ENCODE results near the gene C5orf22. TPM values are rescaled to one million over a fixed set of nuclear protein-coding genes. Genes with fewer than 3 reads are reported as not detected.

C5orf22 gene
- total and polyA plus RNA-seq, 10 of the 15 experiments (the other 5 are each of a cell fraction or from before 2014, with no cell fraction given) = 10.5 to 35.5 (median 24.0) TPM

GRCh38 chr5:31531888-31532547 is at the start of gene C5orf22, which contains the start of gene DROSHA (continued):
- TF ChIP-seq ZBTB11 (CRISPR knock-in tag; IDR thresholded peaks at IDR 0.05) (no peak), GATAD2B (conservative IDR thresholded peaks at IDR 0.05; ENCODE audit: low read depth) (no peak; the same call in none of the 2 replicates), RBBP5 (conservative IDR thresholded peaks at IDR 0.05) (0 out of 2 replicates have a peak, but pooled peaks have one; percentile 18), MTA2 (IDR thresholded peaks at IDR 0.05; ENCODE audit: low read depth) (peak; percentile 84), MEF2B (IDR thresholded peaks at IDR 0.05; ENCODE audit: partially characterized antibody, poor library complexity, severe bottlenecking) (no peak), ESRRA (IDR thresholded peaks at IDR 0.05; ENCODE audit: low read length) (no peak), E2F4 (IDR thresholded peaks at IDR 0.05; ENCODE audit: low read depth, low read length) (peak; percentile 63; the same call in 1 of the 2 replicates), NRF1 (conservative IDR thresholded peaks at IDR 0.05; ENCODE audit: low read depth, low read length) (no peak), ZNF207 (IDR thresholded peaks at IDR 0.05; ENCODE audit: borderline replicate concordance) (no peak), RB1 (IDR thresholded peaks at IDR 0.05; ENCODE audit: borderline replicate concordance) (peak; percentile 92), TAF1 (IDR thresholded peaks at IDR 0.05; ENCODE audit: borderline replicate concordance, low read depth, low read length) (peak; percentile 48; the same call in 1 of the 2 replicates), RUNX3 (IDR thresholded peaks at IDR 0.05; ENCODE audit: low read length) (no peak; the same call in 1 of the 2 replicates), SIN3A (IDR thresholded peaks at IDR 0.05; ENCODE audit: low read depth, low read length) (peak; percentile 70), EZH2 (IDR thresholded peaks at IDR 0.05; ENCODE audit: borderline replicate concordance, control insufficient read depth, low read depth, low read length) (no peak), ELK1 (IDR thresholded peaks at IDR 0.05; ENCODE audit: low read depth, low read length) (no peak), MTA3 (IDR thresholded peaks at IDR 0.05; ENCODE audit: borderline replicate concordance, low read length) (no peak), POLR2A (IDR thresholded peaks at IDR 0.05; ENCODE audit: low read depth, low read length) (peak; percentile 74), HDGF (IDR thresholded peaks at IDR 0.05) (no peak), TCF3 (IDR thresholded peaks at IDR 0.05; ENCODE audit: borderline replicate concordance, insufficient read depth, low read depth, low read length) (0 out of 2 replicates have a peak, but pooled peaks have one; percentile 42), CBX3 (IDR thresholded peaks at IDR 0.05; ENCODE audit: borderline replicate concordance, low read depth) (no peak), JUNB (IDR thresholded peaks at IDR 0.05) (no peak), BCLAF1 (IDR thresholded peaks at IDR 0.05) (no peak), GABPA (IDR thresholded peaks at IDR 0.05; ENCODE audit: low read depth) (peak; percentile 93), SMC3 (IDR thresholded peaks at IDR 0.05; ENCODE audit: borderline replicate concordance, low read length) (no peak)
